Suprapubic skin (tissue), 4 donors: Measurements from ENCODE around the gene SNN.

ENCODE experiments used
- EP300 ChIP-seq: sonication (generic); formaldehyde crosslinking; IDR thresholded peaks from one replicate; pipeline ENCODE4 v1.6.1; 2017; ENCODE audit warnings: antibody characterized with exemption
- POLR2A ChIP-seq, 2 donors: fragments of 450-650 bp; IDR thresholded peaks; one replicate each; pipeline ENCODE4 v1.6.1; 2017; ENCODE audit warnings: antibody characterized with exemption in 2 of 2, mild to moderate bottlenecking in 2 of 2, moderate library complexity in 2 of 2
- POLR2AphosphoS5 ChIP-seq, 3 donors: sonication (generic); formaldehyde crosslinking; IDR thresholded peaks; one replicate each; pipeline ENCODE4 v1.6.1; 2017; ENCODE audit warnings: antibody characterized with exemption in 3 of 3
- TF ChIP-seq, protein P1 (sequence below), 2 donors: fragments of 200-600 bp in 1 of 2; fragments of 450-650 bp in 1 of 2; sonication (generic) in 1 of 2; IDR thresholded peaks; one replicate each; pipeline ENCODE4 v1.5.1; 2016 to 2019; ENCODE audit warnings: antibody characterized with exemption in 2 of 2, mild to moderate bottlenecking in 1 of 2, moderate library complexity in 1 of 2

GRCh38 chr16:11620243-11621003 lies 47.8 kb upstream of the SNN start:
- TF ChIP-seq, protein P1, sequence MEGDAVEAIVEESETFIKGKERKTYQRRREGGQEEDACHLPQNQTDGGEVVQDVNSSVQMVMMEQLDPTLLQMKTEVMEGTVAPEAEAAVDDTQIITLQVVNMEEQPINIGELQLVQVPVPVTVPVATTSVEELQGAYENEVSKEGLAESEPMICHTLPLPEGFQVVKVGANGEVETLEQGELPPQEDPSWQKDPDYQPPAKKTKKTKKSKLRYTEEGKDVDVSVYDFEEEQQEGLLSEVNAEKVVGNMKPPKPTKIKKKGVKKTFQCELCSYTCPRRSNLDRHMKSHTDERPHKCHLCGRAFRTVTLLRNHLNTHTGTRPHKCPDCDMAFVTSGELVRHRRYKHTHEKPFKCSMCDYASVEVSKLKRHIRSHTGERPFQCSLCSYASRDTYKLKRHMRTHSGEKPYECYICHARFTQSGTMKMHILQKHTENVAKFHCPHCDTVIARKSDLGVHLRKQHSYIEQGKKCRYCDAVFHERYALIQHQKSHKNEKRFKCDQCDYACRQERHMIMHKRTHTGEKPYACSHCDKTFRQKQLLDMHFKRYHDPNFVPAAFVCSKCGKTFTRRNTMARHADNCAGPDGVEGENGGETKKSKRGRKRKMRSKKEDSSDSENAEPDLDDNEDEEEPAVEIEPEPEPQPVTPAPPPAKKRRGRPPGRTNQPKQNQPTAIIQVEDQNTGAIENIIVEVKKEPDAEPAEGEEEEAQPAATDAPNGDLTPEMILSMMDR (IDR thresholded peaks at IDR 0.05) = no peak
- TF ChIP-seq POLR2A (IDR thresholded peaks at IDR 0.05) (no peak), POLR2AphosphoS5 (IDR thresholded peaks at IDR 0.05) (no peak), EP300 (no peak)
